Prostate gland (tissue), 2 donors: ENCODE measurements around the gene GCNA. TPM values are rescaled to one million over a fixed set of nuclear protein-coding genes. Genes with fewer than 3 reads are reported as not detected.
"Not testable (repeated sequence)": the region's sequence is repeated elsewhere in the genome, so short reads cannot be mapped to it uniquely, and the experiment has no call there.

Experiments
- DNase-seq: peaks from one replicate; pipeline ENCODE4 v3.0.0-alpha.2; 2019; ENCODE audit warnings: low spot score
- H3K27ac ChIP-seq, 2 donors: fragments of 200-600 bp; sonication (generic); 2 replicates each; pipeline ENCODE4 v1.5.1; 2017 to 2019
- H3K27me3 ChIP-seq: fragments of 200-600 bp; sonication (generic); replicated peaks from 2 replicates; pipeline ENCODE4 v1.5.1; 2019; ENCODE audit not compliant: insufficient read depth
- H3K36me3 ChIP-seq, 2 donors: fragments of 200-600 bp; sonication (generic); 1 replicate in 1 of 2; 2 replicates in 1 of 2; pipeline versions ENCODE4 v1.5.1 to v1.8.1; 2017 to 2019
- H3K4me1 ChIP-seq: fragments of 200-600 bp; sonication (generic); replicated peaks from 2 replicates; pipeline ENCODE4 v1.5.1; 2019
- H3K4me3 ChIP-seq, 2 donors: fragments of 200-600 bp; sonication (generic); 2 replicates each; pipeline ENCODE4 v1.5.1; 2017 to 2019
- H3K9me3 ChIP-seq: fragments of 200-600 bp; sonication (generic); 2 replicates; pipeline ENCODE4 v1.5.1; 2017
- POLR2A ChIP-seq: fragments of 450-650 bp; IDR thresholded peaks from one replicate; pipeline ENCODE4 v1.6.1; 2016; ENCODE audit warnings: antibody characterized with exemption, mild to moderate bottlenecking
- POLR2AphosphoS5 ChIP-seq: sonication (generic); formaldehyde crosslinking; IDR thresholded peaks from one replicate; pipeline ENCODE4 v1.6.1; 2017; ENCODE audit warnings: antibody characterized with exemption
- WGBS: methylation state at CpG from one replicate; pipeline ENCODE4 v1.1.5; 2018; 5-methylcytosine and 5-hydroxymethylcytosine counted together
- intact Hi-C: fragments of 100-400 bp; cut with DNase I; formaldehyde crosslinking; loops from one replicate; pipeline ENCODE4 v1.14.2; 2022
- total RNA-seq, 2 donors: library from RNA; depleted of rRNA; stranded (reverse); fragments of >200 nt; gene quantifications; one replicate each; pipeline ENCODE4 v1.1.0, GENCODE V29; 2016
- TF ChIP-seq, protein P1 (sequence below), 4 experiments: fragments of 200-600 bp in 2 of 4; fragments of 450-650 bp in 2 of 4; sonication (generic) in 2 of 4; IDR thresholded peaks; 1 replicate in 3 of 4; 2 replicates in 1 of 4; pipeline ENCODE4 v1.5.1; 2016 to 2019; ENCODE audit warnings: antibody characterized with exemption in 4 of 4, mild to moderate bottlenecking in 2 of 4, moderate library complexity in 2 of 4

Gene GCNA
- total RNA-seq, 2 donors from 2014 or later: 1.4 to 18.0 TPM

- no peak for DNase-seq
- no peak for TF ChIP-seq POLR2AphosphoS5
- TF ChIP-seq, protein P1, sequence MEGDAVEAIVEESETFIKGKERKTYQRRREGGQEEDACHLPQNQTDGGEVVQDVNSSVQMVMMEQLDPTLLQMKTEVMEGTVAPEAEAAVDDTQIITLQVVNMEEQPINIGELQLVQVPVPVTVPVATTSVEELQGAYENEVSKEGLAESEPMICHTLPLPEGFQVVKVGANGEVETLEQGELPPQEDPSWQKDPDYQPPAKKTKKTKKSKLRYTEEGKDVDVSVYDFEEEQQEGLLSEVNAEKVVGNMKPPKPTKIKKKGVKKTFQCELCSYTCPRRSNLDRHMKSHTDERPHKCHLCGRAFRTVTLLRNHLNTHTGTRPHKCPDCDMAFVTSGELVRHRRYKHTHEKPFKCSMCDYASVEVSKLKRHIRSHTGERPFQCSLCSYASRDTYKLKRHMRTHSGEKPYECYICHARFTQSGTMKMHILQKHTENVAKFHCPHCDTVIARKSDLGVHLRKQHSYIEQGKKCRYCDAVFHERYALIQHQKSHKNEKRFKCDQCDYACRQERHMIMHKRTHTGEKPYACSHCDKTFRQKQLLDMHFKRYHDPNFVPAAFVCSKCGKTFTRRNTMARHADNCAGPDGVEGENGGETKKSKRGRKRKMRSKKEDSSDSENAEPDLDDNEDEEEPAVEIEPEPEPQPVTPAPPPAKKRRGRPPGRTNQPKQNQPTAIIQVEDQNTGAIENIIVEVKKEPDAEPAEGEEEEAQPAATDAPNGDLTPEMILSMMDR (IDR thresholded peaks at IDR 0.05): no peak
- TF ChIP-seq POLR2A: no peak
- Histone ChIP-seq H3K27me3 (no peaks in the 10 kb centered on the region), H3K4me3 (no peak overlapping the region), H3K36me3 (no peaks in the 10 kb centered on the region), H3K9me3 (no peaks in the 10 kb centered on the region), H3K27ac (no peak overlapping the region), H3K4me1 (no peaks in the 10 kb centered on the region)
- intact Hi-C loops: no loop called here
- 82% methylated on average over 9 of the region's 9 CpGs for WGBS
Observed at GRCh38 chrX:71636438-71637252, 58.4 kb downstream of the GCNA start.

GRCh38 chrX:71637253-71637618 lies 59.0 kb downstream of the GCNA start:
- no peak overlapping the region for H3K4me3 ChIP-seq
- no peak for DNase-seq
- intact Hi-C loops: no loop called here
- H3K27me3 ChIP-seq: no peaks in the 10 kb centered on the region
- no peaks in the 10 kb centered on the region for H3K4me1 ChIP-seq
- no peak for TF ChIP-seq POLR2AphosphoS5
- TF ChIP-seq, protein P1 (IDR thresholded peaks at IDR 0.05): no peak
- TF ChIP-seq POLR2A: no peak
- 97% methylated on average over 3 of the region's 3 CpGs for WGBS
- H3K27ac ChIP-seq: no peak overlapping the region
- H3K36me3 ChIP-seq: no peaks in the 10 kb centered on the region
- no peaks in the 10 kb centered on the region for H3K9me3 ChIP-seq

DNA sequence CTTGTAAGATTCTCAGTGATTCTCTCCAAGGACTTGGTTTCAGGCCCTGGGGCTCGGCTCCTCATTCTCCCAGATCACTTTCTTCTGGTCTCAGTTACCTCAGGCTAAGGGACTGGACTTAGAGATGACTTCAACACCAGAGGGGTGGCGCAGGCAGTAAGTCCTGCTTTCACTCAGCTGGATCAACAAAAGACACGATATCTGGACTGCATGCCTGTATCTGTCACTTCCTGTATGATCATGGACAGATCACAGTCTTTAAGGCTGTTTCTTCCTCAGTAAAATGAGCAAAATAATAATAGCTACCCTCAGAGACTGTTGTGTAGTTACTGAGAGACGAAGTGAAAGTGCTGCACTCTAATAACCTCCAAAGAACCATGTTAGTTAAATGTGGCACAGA lies 59.6 kb downstream of the GCNA start:
- no peaks in the 10 kb centered on the region for H3K4me1 ChIP-seq
- intact Hi-C loops: no loop called here
- no peak overlapping the region for H3K27ac ChIP-seq
- no peaks in the 10 kb centered on the region for H3K9me3 ChIP-seq
- no peak for TF ChIP-seq POLR2AphosphoS5
- no peak for TF ChIP-seq POLR2A
- TF ChIP-seq, protein P1 (IDR thresholded peaks at IDR 0.05): no peak
- no peak for DNase-seq
- H3K27me3 ChIP-seq: no peaks in the 10 kb centered on the region
- WGBS: 53% methylated on average over 4 of the region's 4 CpGs
- H3K36me3 ChIP-seq: no peaks in the 10 kb centered on the region
- H3K4me3 ChIP-seq: no peak overlapping the region

DNA sequence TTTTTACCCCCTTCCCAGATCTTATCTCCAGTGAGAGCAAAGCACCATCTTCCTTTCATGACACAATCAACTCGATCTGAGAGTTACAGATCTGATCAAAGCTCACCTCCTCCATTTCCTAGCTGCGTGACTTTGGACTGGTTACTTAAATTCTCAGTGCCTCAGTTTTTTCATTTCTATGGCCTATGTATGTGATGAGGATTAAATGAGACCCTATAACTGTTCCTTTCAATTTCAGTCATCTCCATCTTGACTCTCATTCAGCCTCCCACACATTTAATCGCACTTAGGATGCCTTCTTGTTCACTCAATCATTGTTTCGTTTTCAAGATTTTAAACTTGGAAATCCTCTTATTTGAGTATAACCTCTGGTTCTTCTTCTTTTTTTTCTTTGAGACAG lies 60.2 kb downstream of the GCNA start:
- intact Hi-C loops: no loop called here
- Histone ChIP-seq H3K4me3 (no peak overlapping the region), H3K36me3 (no peaks in the 10 kb centered on the region), H3K4me1 (no peaks in the 10 kb centered on the region), H3K27me3 (no peaks in the 10 kb centered on the region), H3K9me3 (no peaks in the 10 kb centered on the region), H3K27ac (no peak overlapping the region)
- 84% methylated on average over 4 of the region's 4 CpGs for WGBS
- no peak for DNase-seq
- TF ChIP-seq, protein P1 (IDR thresholded peaks at IDR 0.05): no peak
- TF ChIP-seq POLR2A (no peak), POLR2AphosphoS5 (no peak)

- intact Hi-C loops: no loop called here
- Histone ChIP-seq H3K9me3 (no peaks in the 10 kb centered on the region), H3K4me3 (no peak overlapping the region), H3K27me3 (no peaks in the 10 kb centered on the region), H3K4me1 (no peaks in the 10 kb centered on the region), H3K27ac (no peak overlapping the region), H3K36me3 (no peaks in the 10 kb centered on the region)
- TF ChIP-seq POLR2A: no peak
- TF ChIP-seq, protein P1 (IDR thresholded peaks at IDR 0.05): no peak
- no peak for TF ChIP-seq POLR2AphosphoS5
- WGBS: 91% methylated on average over 4 of the region's 4 CpGs
- DNase-seq: no peak
Observed at GRCh38 chrX:71640002-71640401, 61.8 kb downstream of the GCNA start.

- intact Hi-C loops: not testable (repeated sequence)
- 88% methylated on average over 4 of the region's 6 CpGs for WGBS
Observed at GRCh38 chrX:71644406-71644805, 66.2 kb downstream of the GCNA start.

More at GRCh38 chrX:71644406-71644805, 66.2 kb downstream of the GCNA start:
- H3K27ac ChIP-seq, H3K4me1 ChIP-seq, H3K36me3 ChIP-seq, H3K4me3 ChIP-seq, DNase-seq, H3K27me3 ChIP-seq, H3K9me3 ChIP-seq: not testable (repeated sequence)
